BE2C (cell line): Measurements from ENCODE around the gene APOBEC3H.
A peak's percentile ranks its signal among the peaks of the same experiment; 100 is the strongest.

Experiments
- DNase-seq: peaks from one replicate; pipeline ENCODE4 v3.0.0-alpha.2; 2020
- H3K27me3 ChIP-seq: fragments of 250-450 bp; sonication (Bioruptor Pico); 2 replicates; pipeline ENCODE4 v1.5.1; 2020; ENCODE audit warnings: mild to moderate bottlenecking
- H3K36me3 ChIP-seq: fragments of 250-450 bp; sonication (Bioruptor Pico); 2 replicates; pipeline ENCODE4 v1.5.1; 2020; ENCODE audit warnings: mild to moderate bottlenecking
- H3K4me1 ChIP-seq: fragments of 250-450 bp; sonication (Bioruptor Pico); 2 replicates; pipeline ENCODE4 v1.5.1; 2020
- H3K4me3 ChIP-seq: 2 replicates; pipeline ENCODE4 v1.5.1; 2011; ENCODE audit warnings: low read depth, low read length
- H3K9me3 ChIP-seq: fragments of 250-450 bp; sonication (Bioruptor Pico); 2 replicates; pipeline ENCODE4 v1.5.1; 2020
- TF ChIP-seq, protein P1 (sequence below): IDR thresholded peaks from 2 replicates; pipeline ENCODE4 v1.5.1; 2012; ENCODE audit warnings: mild to moderate bottlenecking, low read depth, low read length

APOBEC3H gene

DNA sequence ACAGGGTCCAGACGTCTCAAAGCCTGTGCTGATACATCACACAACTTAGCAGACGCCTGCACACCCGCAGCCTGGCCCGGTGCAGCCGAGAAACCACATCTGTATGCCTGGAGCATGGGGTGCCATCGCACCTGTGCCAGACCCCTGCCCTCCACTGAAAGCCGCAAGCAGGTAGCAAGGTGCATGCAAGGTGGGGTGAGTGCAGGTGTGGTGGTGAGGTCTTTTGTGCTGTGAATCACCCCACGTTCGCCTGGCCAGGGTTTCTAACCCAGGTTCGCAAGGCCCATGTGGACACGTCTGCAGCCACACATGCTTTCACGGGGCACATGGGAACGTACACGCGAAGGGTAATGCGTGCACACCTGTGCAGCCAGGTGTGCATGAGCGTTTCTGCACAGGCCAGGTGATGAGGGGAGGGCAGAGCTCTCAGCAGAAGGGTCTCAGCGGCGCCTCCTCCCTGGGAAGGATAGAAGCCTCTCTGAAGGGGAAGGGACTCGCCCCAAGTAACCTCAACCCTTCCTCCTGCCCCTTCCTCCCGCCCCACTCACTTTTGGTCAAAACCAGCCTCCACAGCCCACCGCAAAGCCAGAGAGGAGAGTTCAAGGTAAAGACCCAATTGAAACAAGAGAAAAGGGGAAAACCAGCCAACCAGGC, 36.0 kb downstream of the APOBEC3H start:
- Histone ChIP-seq H3K36me3 (no peaks in the 10 kb centered on the region), H3K9me3 (no peaks in the 10 kb centered on the region), H3K4me3 (no peak overlapping the region), H3K4me1 (no peaks in the 10 kb centered on the region), H3K27me3 (no peaks in the 10 kb centered on the region)
- no peak for DNase-seq
- TF ChIP-seq, protein P1, sequence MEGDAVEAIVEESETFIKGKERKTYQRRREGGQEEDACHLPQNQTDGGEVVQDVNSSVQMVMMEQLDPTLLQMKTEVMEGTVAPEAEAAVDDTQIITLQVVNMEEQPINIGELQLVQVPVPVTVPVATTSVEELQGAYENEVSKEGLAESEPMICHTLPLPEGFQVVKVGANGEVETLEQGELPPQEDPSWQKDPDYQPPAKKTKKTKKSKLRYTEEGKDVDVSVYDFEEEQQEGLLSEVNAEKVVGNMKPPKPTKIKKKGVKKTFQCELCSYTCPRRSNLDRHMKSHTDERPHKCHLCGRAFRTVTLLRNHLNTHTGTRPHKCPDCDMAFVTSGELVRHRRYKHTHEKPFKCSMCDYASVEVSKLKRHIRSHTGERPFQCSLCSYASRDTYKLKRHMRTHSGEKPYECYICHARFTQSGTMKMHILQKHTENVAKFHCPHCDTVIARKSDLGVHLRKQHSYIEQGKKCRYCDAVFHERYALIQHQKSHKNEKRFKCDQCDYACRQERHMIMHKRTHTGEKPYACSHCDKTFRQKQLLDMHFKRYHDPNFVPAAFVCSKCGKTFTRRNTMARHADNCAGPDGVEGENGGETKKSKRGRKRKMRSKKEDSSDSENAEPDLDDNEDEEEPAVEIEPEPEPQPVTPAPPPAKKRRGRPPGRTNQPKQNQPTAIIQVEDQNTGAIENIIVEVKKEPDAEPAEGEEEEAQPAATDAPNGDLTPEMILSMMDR, result no peak

DNA sequence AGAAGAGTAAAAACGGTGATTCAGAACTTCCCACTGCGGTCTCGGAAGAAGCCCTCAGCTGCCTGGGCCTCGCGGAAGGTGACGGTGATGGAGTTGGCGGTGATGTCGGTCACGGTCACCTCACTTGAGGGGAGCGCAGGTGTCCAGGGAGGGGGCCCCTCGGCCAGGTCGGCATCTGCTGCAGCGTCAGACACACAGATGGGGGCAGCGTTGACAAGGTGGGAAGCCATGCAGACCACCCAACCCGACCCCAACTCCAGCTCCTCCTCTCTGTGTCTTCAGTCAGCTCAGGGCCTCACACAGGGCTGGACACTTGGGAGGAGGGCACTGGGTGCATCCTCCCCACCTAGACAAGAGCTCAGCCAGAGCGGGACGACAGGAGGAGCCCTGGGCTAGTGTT, 36.8 kb downstream of the APOBEC3H start:
- Histone ChIP-seq H3K4me1 (no peaks in the 10 kb centered on the region), H3K4me3 (no peak overlapping the region), H3K36me3 (no peaks in the 10 kb centered on the region), H3K9me3 (no peaks in the 10 kb centered on the region), H3K27me3 (no peaks in the 10 kb centered on the region)
- DNase-seq, result no peak
- TF ChIP-seq, protein P1, result no peak

DNA sequence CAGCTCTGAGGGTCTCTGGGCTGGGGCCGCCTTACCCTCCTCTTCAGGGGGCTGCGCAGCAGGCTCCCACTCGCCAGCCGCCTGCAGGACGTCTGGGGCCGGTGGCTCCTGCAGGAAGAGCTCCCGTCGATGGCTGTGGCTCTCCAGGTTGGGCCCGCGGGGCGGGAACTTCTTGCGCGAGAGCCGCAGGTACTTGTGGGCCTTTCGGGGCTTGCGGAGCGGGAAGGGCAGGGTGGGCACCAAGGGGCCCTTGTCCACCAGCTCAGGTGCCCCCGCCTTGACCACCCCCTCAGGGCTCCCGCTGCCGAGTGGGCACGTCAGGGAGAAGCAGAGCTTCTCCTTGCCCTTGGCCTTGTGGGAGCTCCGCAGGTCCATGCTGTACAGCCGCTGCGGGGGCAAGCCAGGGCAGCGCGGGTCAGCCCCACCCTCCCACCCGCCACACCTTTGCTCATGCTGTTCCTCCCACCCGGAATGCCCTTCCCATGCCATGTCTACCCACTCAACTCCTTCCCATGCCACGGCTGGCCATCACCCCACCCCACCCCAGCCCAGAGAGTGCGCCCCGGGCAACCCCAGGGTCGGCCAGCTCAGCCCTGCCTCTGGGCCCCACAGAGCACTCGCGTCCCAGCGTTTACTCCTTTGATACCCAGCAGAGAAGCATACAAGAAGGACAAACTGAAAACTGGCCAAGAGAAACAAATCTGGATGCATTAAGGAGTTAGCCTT, 37.5 kb downstream of the APOBEC3H start:
- H3K36me3 ChIP-seq, result no peaks in the 10 kb centered on the region
- TF ChIP-seq, protein P1, result no peak
- no peaks in the 10 kb centered on the region for H3K4me1 ChIP-seq
- no peaks in the 10 kb centered on the region for H3K27me3 ChIP-seq
- DNase-seq, result no peak
- H3K4me3 ChIP-seq, result no peak overlapping the region
- H3K9me3 ChIP-seq, result no peaks in the 10 kb centered on the region

DNA sequence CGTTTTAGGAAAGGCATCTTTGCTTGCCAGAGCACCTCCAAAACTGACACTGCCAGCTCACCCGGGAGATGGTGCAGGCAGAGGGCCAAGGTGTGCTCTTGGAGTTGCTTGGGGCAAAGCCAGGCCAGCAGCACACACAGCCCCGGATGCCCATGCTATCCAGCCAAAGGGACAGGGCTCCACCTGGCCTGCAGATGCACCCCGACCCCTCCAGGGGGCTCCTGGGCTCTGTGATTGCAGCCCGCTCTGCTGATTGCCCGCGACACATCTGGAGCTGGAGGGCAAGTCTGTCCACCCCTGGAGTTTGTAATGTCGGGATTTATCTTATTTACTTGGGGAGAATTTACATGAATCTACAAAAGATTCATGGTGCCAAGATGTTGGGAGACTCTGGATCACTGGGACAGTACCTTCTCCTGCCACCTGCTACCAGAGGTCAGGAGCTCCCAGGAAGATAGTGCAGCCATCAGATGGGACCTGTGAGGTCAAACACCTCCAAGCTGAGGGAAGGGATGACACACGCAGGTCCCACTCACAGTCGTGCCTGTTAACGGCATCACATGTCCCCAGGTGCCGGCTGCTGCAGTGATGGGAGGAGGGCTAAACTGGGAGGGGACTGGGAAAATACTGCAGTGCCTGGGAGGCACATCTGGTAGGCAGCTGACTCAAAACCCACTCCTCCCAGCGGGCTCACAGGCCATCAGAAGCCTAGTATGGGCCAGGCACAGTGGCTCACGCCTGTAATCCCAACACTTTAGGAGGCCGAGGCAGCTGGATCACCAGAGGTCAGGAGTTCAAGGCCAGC, 38.2 kb downstream of the APOBEC3H start:
- Histone ChIP-seq H3K27me3 (no peaks in the 10 kb centered on the region), H3K4me1 (no peaks in the 10 kb centered on the region), H3K36me3 (no peaks in the 10 kb centered on the region), H3K9me3 (no peaks in the 10 kb centered on the region), H3K4me3 (no peak overlapping the region)
- DNase-seq, result peak; percentile 84
- TF ChIP-seq, protein P1, result peak; percentile 87

DNA sequence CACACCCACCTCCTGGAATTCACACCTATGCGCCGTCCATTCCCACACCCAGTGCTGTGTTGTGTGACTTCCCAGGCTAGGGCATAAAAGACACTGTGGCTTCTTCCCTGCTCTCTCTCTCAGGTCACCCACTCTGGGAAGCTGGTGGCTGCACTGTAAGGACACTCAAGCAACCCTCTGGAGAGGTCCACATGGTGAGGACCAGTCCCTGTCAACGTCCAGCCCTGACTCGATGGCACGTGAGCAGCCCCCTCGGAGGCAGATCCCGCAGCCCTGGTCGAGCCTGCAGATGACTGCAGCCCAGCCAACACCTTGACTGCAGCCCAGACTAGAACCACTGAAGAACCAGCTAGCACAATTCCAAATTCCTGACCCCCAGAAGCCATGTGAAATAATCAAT, 39.3 kb downstream of the APOBEC3H start:
- H3K27me3 ChIP-seq, result no peaks in the 10 kb centered on the region
- TF ChIP-seq, protein P1, result no peak
- no peaks in the 10 kb centered on the region for H3K36me3 ChIP-seq
- no peaks in the 10 kb centered on the region for H3K4me1 ChIP-seq
- H3K9me3 ChIP-seq, result no peaks in the 10 kb centered on the region
- H3K4me3 ChIP-seq, result no peak overlapping the region
- DNase-seq, result no peak
